ENCODE measurements around the gene PRKCH. TPM values are rescaled to one million over a fixed set of nuclear protein-coding genes. Genes with fewer than 3 reads are reported as not detected.

PRKCH gene
- total and polyA plus RNA-seq, 9 of the 15 experiments (the other 6 are each of a cell fraction or from before 2014, with no cell fraction given): 0.61 to 4.4 (median 4.0) TPM

- POLR2A ChIA-PET: interaction anchor here (0.6 kb wide), 1 partner anchor 12 kb away, joined by 4 read pairs; no protein-coding TSS in a partner anchor
- WGBS (ENCODE audit: insufficient coverage, low coverage, missing lambda C conversion rate): 22% methylated on average over 3 of the region's 8 CpGs
- no peak overlapping the region for H3K4me2 ChIP-seq (ENCODE audit: insufficient read depth, low read length)
- H2AFZ ChIP-seq (ENCODE audit: low read depth, low read length): no peak overlapping the region
- CTCF ChIA-PET (ENCODE audit: low intra/inter-chr PET ratio): no interaction called here
- ATAC-seq (no peak), DNase-seq (ENCODE audit: extremely low read depth in 1 of 4, low spot score in 3 of 4) (no peak), FAIRE-seq (no peak)
- no peaks in the 10 kb centered on the region for H3K79me2 ChIP-seq (ENCODE audit: control insufficient read depth, insufficient read depth, low read length)
- BruUV-seq (replicated peaks): no TSS peak
- H4K20me1 ChIP-seq (replicated peaks; ENCODE audit: control insufficient read depth, insufficient read depth, low read length): no peaks in the 10 kb centered on the region
- intact Hi-C loops (cut with micrococcal nuclease) (no loop called here), in situ Hi-C loops (cut with MboI) (no loop called here)
- H3K27ac ChIP-seq (ENCODE audit: extremely low read depth, low read depth, low read length): no peak overlapping the region
- H3K4me1 ChIP-seq (replicated peaks in 1 of 2; ENCODE audit: control insufficient read depth in 2 of 2, insufficient read depth in 2 of 2, low read length in 2 of 2): no peaks in the 10 kb centered on the region
- H3K36me3 ChIP-seq (ENCODE audit: control insufficient read depth, insufficient read depth, low read length): no peaks in the 10 kb centered on the region
- H3K4me3 ChIP-seq: no peak overlapping the region
- H3K9me1 ChIP-seq (ENCODE audit: control insufficient read depth, insufficient read depth, low read length): no peaks in the 10 kb centered on the region
- H3K9ac ChIP-seq (ENCODE audit: insufficient read depth in 1 of 2, low read depth in 2 of 2, low read length in 2 of 2): no peak overlapping the region
- no peaks in the 10 kb centered on the region for H3K9me3 ChIP-seq (replicated peaks; ENCODE audit: control insufficient read depth, insufficient read depth, low read depth, low read length)
- H3K27me3 ChIP-seq (ENCODE audit: control insufficient read depth in 2 of 2, insufficient read depth in 2 of 2, low read length in 2 of 2): peaks cover 0 to 5% of the 10 kb centered on the region in 2 experiments; a peak in 2 of 5 replicates
- TF ChIP-seq ZNF436 (CRISPR knock-in tag; IDR thresholded peaks at IDR 0.05) (no peak), ZBED1 (IDR thresholded peaks at IDR 0.05) (no peak), ZFPM2 (CRISPR knock-in tag; IDR thresholded peaks at IDR 0.05) (no peak), ZEB2 (IDR thresholded peaks at IDR 0.05) (no peak)
Measured at GRCh38 chr14:61379639-61380184, 58.3 kb downstream of the PRKCH start.

- WGBS (ENCODE audit: insufficient coverage, low coverage, missing lambda C conversion rate): 26% methylated on average over 3 of the region's 3 CpGs
- no peak overlapping the region for H3K9ac ChIP-seq (ENCODE audit: insufficient read depth in 1 of 2, low read depth in 2 of 2, low read length in 2 of 2)
- no peaks in the 10 kb centered on the region for H4K20me1 ChIP-seq (replicated peaks; ENCODE audit: control insufficient read depth, insufficient read depth, low read length)
- no peak for ATAC-seq
- in situ Hi-C loops (cut with MboI) (no loop called here), intact Hi-C loops (cut with micrococcal nuclease) (no loop called here)
- no peak for FAIRE-seq
- H3K4me2 ChIP-seq (ENCODE audit: insufficient read depth, low read length): no peak overlapping the region
- H3K9me1 ChIP-seq (ENCODE audit: control insufficient read depth, insufficient read depth, low read length): no peaks in the 10 kb centered on the region
- H2AFZ ChIP-seq (ENCODE audit: low read depth, low read length): no peak overlapping the region
- ChIA-PET CTCF (ENCODE audit: low intra/inter-chr PET ratio) (no interaction called here), POLR2A (no interaction called here)
- no peak overlapping the region for H3K4me3 ChIP-seq
- no peaks in the 10 kb centered on the region for H3K79me2 ChIP-seq (ENCODE audit: control insufficient read depth, insufficient read depth, low read length)
- H3K27me3 ChIP-seq (ENCODE audit: control insufficient read depth in 2 of 2, insufficient read depth in 2 of 2, low read length in 2 of 2): peaks cover 0 to 5% of the 10 kb centered on the region in 2 experiments; a peak in 2 of 5 replicates
- no peaks in the 10 kb centered on the region for H3K9me3 ChIP-seq (replicated peaks; ENCODE audit: control insufficient read depth, insufficient read depth, low read depth, low read length)
- H3K36me3 ChIP-seq (ENCODE audit: control insufficient read depth, insufficient read depth, low read length): no peaks in the 10 kb centered on the region
- TF ChIP-seq ARID3B (CRISPR knock-in tag; IDR thresholded peaks at IDR 0.05; ENCODE audit: borderline replicate concordance): no peak
- no peak for TF ChIP-seq HCFC1 (IDR thresholded peaks at IDR 0.05; ENCODE audit: low read depth, low read length)
- TF ChIP-seq XRCC3 (IDR thresholded peaks at IDR 0.05): no peak
- TF ChIP-seq TEAD1 (CRISPR knock-in tag; IDR thresholded peaks at IDR 0.05): no peak
- no peak for TF ChIP-seq TARDBP (IDR thresholded peaks at IDR 0.05)
- no peak for TF ChIP-seq SRSF3 (IDR thresholded peaks at IDR 0.05; ENCODE audit: insufficient read depth, low read length)
- no peak for TF ChIP-seq HMG20B (CRISPR knock-in tag; IDR thresholded peaks at IDR 0.05)
- TF ChIP-seq NFIX (CRISPR knock-in tag; IDR thresholded peaks at IDR 0.05; ENCODE audit: low read depth): no peak
- TF ChIP-seq FIP1L1 (IDR thresholded peaks at IDR 0.05; ENCODE audit: low read depth, low read length, poor library complexity, severe bottlenecking): no peak
- no peak for TF ChIP-seq ZNF134 (CRISPR knock-in tag; conservative IDR thresholded peaks at IDR 0.05)
- TF ChIP-seq ZC3H8 (IDR thresholded peaks at IDR 0.05): no peak
- no peak for TF ChIP-seq KDM1A (IDR thresholded peaks at IDR 0.05)
- no peaks in the 10 kb centered on the region for H3K4me1 ChIP-seq (replicated peaks in 1 of 2; ENCODE audit: control insufficient read depth in 2 of 2, insufficient read depth in 2 of 2, low read length in 2 of 2)
- DNase-seq (ENCODE audit: extremely low read depth in 1 of 4, low spot score in 3 of 4): no peak
- BruUV-seq (replicated peaks): no TSS peak
- H3K27ac ChIP-seq (ENCODE audit: extremely low read depth, low read depth, low read length): no peak overlapping the region
Measured at GRCh38 chr14:61380984-61381383, 59.6 kb downstream of the PRKCH start.
